ENCODE data around the gene C2orf68.

- TF ChIP-seq, protein P1, sequence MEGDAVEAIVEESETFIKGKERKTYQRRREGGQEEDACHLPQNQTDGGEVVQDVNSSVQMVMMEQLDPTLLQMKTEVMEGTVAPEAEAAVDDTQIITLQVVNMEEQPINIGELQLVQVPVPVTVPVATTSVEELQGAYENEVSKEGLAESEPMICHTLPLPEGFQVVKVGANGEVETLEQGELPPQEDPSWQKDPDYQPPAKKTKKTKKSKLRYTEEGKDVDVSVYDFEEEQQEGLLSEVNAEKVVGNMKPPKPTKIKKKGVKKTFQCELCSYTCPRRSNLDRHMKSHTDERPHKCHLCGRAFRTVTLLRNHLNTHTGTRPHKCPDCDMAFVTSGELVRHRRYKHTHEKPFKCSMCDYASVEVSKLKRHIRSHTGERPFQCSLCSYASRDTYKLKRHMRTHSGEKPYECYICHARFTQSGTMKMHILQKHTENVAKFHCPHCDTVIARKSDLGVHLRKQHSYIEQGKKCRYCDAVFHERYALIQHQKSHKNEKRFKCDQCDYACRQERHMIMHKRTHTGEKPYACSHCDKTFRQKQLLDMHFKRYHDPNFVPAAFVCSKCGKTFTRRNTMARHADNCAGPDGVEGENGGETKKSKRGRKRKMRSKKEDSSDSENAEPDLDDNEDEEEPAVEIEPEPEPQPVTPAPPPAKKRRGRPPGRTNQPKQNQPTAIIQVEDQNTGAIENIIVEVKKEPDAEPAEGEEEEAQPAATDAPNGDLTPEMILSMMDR (IDR thresholded peaks at IDR 0.05): no peak
- no peak for TF ChIP-seq POLR2A (IDR thresholded peaks at IDR 0.05)
These were observed 9.5 kb upstream of the C2orf68 start for GRCh38 chr2:85621338-85621737.

All from thyroid gland (tissue), 4 donors.